CD4-positive, CD25-positive, alpha-beta regulatory T cell (primary cell): ENCODE measurements around the gene EFEMP1. TPM values are rescaled to one million over a fixed set of nuclear protein-coding genes. Genes with fewer than 3 reads are reported as not detected.

Experiments
- ATAC-seq, 2 donors: fragments of 150-1000 bp; cut with Tn5 transposase; one replicate each; pipeline ENCODE4 v1.10.0; 2021; ENCODE audit warnings: low read depth in 2 of 2, moderate number of reproducible peaks in 2 of 2, moderate library complexity in 1 of 2
- DNase-seq, 3 donors: peaks; one replicate each; pipeline versions ENCODE4 v3.0.0 to v3.0.0-alpha.2; 2012 to 2022; ENCODE audit warnings: mixed read lengths in 1 of 3
- H3K27ac ChIP-seq: one replicate; pipeline ENCODE4 v1.7.0; 2013; ENCODE audit warnings: mild to moderate bottlenecking, low read length; ENCODE audit not compliant: insufficient read depth, poor library complexity, severe bottlenecking
- H3K27me3 ChIP-seq: one replicate; pipeline ENCODE4 v1.7.0; 2013; ENCODE audit warnings: low read length; ENCODE audit not compliant: control insufficient read depth, insufficient read depth
- H3K36me3 ChIP-seq: one replicate; pipeline ENCODE4 v1.7.0; 2013; ENCODE audit warnings: mild to moderate bottlenecking, low read length, moderate library complexity; ENCODE audit not compliant: control insufficient read depth, insufficient read depth
- H3K4me1 ChIP-seq: 2 replicates; pipeline ENCODE4 v1.7.0; 2013; ENCODE audit warnings: mild to moderate bottlenecking, low read length; ENCODE audit not compliant: insufficient read depth, control insufficient read depth, poor library complexity, severe bottlenecking
- H3K4me3 ChIP-seq: one replicate; pipeline ENCODE4 v1.7.0; 2013; ENCODE audit warnings: low read depth, mild to moderate bottlenecking, low read length, moderate library complexity
- H3K9me3 ChIP-seq, 2 experiments: 1 replicate in 1 of 2; 2 replicates in 1 of 2; pipeline ENCODE4 v1.7.0; 2013; ENCODE audit warnings: low read length in 2 of 2, mild to moderate bottlenecking in 1 of 2, moderate library complexity in 1 of 2; ENCODE audit not compliant: control insufficient read depth in 2 of 2
- H3K27ac Mint-ChIP-seq, 3 donors: one replicate each; pipeline ENCODE4 v1.8.0; 2020 to 2022; ENCODE audit warnings: mild to moderate bottlenecking in 3 of 3, mixed read lengths in 3 of 3, moderate library complexity in 2 of 3
- H3K27me3 Mint-ChIP-seq: one replicate; pipeline ENCODE4 v1.8.0; 2022; ENCODE audit warnings: mild to moderate bottlenecking, mixed read lengths
- H3K36me3 Mint-ChIP-seq: one replicate; pipeline ENCODE4 v1.8.0; 2020; ENCODE audit warnings: mixed read lengths
- H3K4me1 Mint-ChIP-seq, 4 donors: one replicate each; pipeline ENCODE4 v1.8.0; 2020 to 2022; ENCODE audit warnings: mixed read lengths in 4 of 4, mild to moderate bottlenecking in 1 of 4
- H3K4me3 Mint-ChIP-seq, 4 donors: one replicate each; pipeline ENCODE4 v1.8.0; 2020 to 2022; ENCODE audit warnings: mild to moderate bottlenecking in 4 of 4, mixed read lengths in 4 of 4, moderate library complexity in 3 of 4
- H3K9me3 Mint-ChIP-seq, 7 donors: one replicate each; pipeline ENCODE4 v1.8.0; 2020 to 2022; ENCODE audit warnings: mixed read lengths in 7 of 7, mild to moderate bottlenecking in 3 of 7, moderate library complexity in 2 of 7
- polyA plus RNA-seq, 4 donors: library from polyadenylated mRNA; unstranded; fragments of 300-500 nt; fragmentation: Illumina TruSeq; gene quantifications; one replicate each; pipeline ENCODE4 v1.2.3, GENCODE V29; 2021
- total RNA-seq: library from RNA; stranded (reverse); gene quantifications from one replicate; pipeline ENCODE4 v1.2.3, GENCODE V29; 2022

Gene EFEMP1
- total and polyA plus RNA-seq, 5 donors from 2014 or later = not detected

- H3K9me3 Mint-ChIP-seq = peaks cover 0 to 2% (median 0%) of the 10 kb centered on the region in 7 donors
- H3K36me3 Mint-ChIP-seq = no peaks in the 10 kb centered on the region
- peaks cover 6% of the 10 kb centered on the region for H3K27me3 Mint-ChIP-seq
- H3K27ac ChIP-seq = no peak overlapping the region
- ATAC-seq (peak in 1 of 2 donors; percentile 31), DNase-seq (no peak)
- no peak overlapping the region for H3K4me3 Mint-ChIP-seq
- H3K4me1 Mint-ChIP-seq = no peaks in the 10 kb centered on the region
- no peak overlapping the region for H3K27ac Mint-ChIP-seq
- no peaks in the 10 kb centered on the region for H3K9me3 ChIP-seq
- H3K4me1 ChIP-seq = no peaks in the 10 kb centered on the region
- no peaks in the 10 kb centered on the region for H3K27me3 ChIP-seq
- no peak overlapping the region for H3K4me3 ChIP-seq
- H3K36me3 ChIP-seq = no peaks in the 10 kb centered on the region
Measured at GRCh38 chr2:55871637-55872036, 51.9 kb downstream of the EFEMP1 start.

DNA sequence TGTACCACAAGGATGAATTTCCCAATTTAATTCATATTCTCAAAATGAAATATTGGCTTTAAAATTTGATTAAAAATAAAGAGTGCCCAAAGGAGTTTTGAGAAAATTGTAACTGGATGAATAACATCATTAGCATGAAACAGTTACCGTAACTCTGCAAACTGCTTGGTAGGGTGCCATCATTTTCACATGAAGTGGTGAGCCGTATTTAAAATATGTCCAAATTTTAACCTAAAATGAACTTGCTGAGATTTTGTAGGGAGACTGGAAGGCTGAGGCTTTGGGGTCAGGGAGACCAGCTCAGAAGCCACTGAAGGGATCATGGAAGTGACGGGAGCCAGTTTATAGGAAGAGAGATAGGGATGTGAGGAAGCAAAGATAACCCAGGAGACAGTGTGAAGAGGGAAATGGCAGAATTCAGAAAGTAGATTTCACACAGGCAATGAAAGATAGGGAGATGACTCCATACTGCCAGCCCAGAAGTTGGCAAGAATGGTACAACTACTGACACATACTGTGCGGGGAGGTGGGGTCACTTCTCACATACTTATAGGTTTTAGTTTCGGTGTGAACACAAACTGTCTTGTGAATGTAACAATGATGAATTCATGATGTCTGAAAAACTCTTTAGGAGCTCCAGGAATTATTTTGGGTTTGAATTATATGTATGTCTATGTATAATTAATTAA lies 53.8 kb downstream of the EFEMP1 start:
- H3K4me1 Mint-ChIP-seq = no peaks in the 10 kb centered on the region
- ATAC-seq = no peak
- H3K4me3 ChIP-seq = no peak overlapping the region
- H3K36me3 ChIP-seq = no peaks in the 10 kb centered on the region
- peaks cover 0 to 2% (median 0%) of the 10 kb centered on the region in 7 donors for H3K9me3 Mint-ChIP-seq
- H3K27ac ChIP-seq = no peak overlapping the region
- H3K27me3 Mint-ChIP-seq = peaks cover 6% of the 10 kb centered on the region
- no peak for DNase-seq
- no peaks in the 10 kb centered on the region for H3K9me3 ChIP-seq
- H3K27me3 ChIP-seq = no peaks in the 10 kb centered on the region
- no peaks in the 10 kb centered on the region for H3K4me1 ChIP-seq
- no peaks in the 10 kb centered on the region for H3K36me3 Mint-ChIP-seq
- H3K4me3 Mint-ChIP-seq = no peak overlapping the region
- H3K27ac Mint-ChIP-seq = no peak overlapping the region

DNA sequence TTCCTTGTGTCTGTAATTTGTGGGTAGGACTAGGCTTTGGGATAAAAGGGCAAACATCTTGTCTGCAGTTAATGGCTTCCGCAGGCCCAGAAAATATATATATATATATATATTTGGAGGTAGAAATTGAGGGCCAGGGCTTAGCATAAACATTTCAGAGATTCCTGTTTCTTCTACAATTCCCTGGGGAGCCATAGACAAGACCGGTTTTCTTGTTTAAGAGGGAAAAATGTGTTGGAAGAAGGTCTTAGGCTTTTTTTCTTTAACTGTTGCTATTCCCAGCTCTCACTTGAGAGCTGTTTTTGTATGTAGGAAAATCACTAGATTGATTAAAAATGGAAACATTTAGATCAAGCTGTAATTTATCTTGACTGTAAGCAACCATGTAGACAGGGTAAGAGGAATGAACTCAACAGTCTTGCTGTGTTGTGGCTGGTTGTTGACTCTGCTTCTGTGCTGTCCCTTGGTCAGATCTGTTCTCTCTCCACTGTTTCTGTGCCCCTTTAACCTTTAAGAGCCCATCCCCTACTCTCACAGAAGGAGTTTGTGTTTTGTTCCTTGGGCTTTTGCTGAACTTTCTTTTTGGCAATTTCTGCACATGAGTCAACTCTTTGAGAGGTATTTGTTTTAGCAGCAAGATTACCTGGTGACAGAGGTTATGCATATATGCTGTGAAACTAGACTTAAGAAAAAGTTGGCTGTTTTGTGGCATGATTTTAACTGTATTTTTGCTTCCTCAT lies 58.3 kb downstream of the EFEMP1 start:
- Histone ChIP-seq H3K4me1 (no peaks in the 10 kb centered on the region), H3K9me3 (no peaks in the 10 kb centered on the region), H3K27ac (no peak overlapping the region), H3K4me3 (no peak overlapping the region), H3K36me3 (no peaks in the 10 kb centered on the region), H3K27me3 (no peaks in the 10 kb centered on the region)
- peaks cover 0 to 2% (median 0%) of the 10 kb centered on the region in 7 donors for H3K9me3 Mint-ChIP-seq
- no peak overlapping the region for H3K27ac Mint-ChIP-seq
- H3K36me3 Mint-ChIP-seq = no peaks in the 10 kb centered on the region
- DNase-seq = no peak
- H3K4me1 Mint-ChIP-seq = no peaks in the 10 kb centered on the region
- ATAC-seq = no peak
- H3K27me3 Mint-ChIP-seq = peaks cover 4% of the 10 kb centered on the region
- no peak overlapping the region for H3K4me3 Mint-ChIP-seq

- Mint-ChIP-seq H3K4me3 (no peak overlapping the region), H3K27ac (no peak overlapping the region), H3K4me1 (no peaks in the 10 kb centered on the region), H3K27me3 (peaks cover 4% of the 10 kb centered on the region), H3K36me3 (no peaks in the 10 kb centered on the region), H3K9me3 (peaks cover 0 to 2% (median 0%) of the 10 kb centered on the region in 7 donors)
- H3K4me3 ChIP-seq = no peak overlapping the region
- no peaks in the 10 kb centered on the region for H3K4me1 ChIP-seq
- DNase-seq (no peak), ATAC-seq (no peak)
- H3K9me3 ChIP-seq = no peaks in the 10 kb centered on the region
- H3K36me3 ChIP-seq = no peaks in the 10 kb centered on the region
- H3K27me3 ChIP-seq = no peaks in the 10 kb centered on the region
- H3K27ac ChIP-seq = no peak overlapping the region
Measured at GRCh38 chr2:55864351-55865084, 59.1 kb downstream of the EFEMP1 start.

- Mint-ChIP-seq H3K27ac (no peak overlapping the region), H3K4me3 (no peak overlapping the region), H3K9me3 (peaks cover 0 to 4% (median 0%) of the 10 kb centered on the region in 7 donors), H3K4me1 (no peaks in the 10 kb centered on the region), H3K27me3 (peaks cover 4% of the 10 kb centered on the region), H3K36me3 (no peaks in the 10 kb centered on the region)
- Histone ChIP-seq H3K27ac (no peak overlapping the region), H3K9me3 (no peaks in the 10 kb centered on the region), H3K27me3 (no peaks in the 10 kb centered on the region), H3K36me3 (no peaks in the 10 kb centered on the region), H3K4me3 (no peak overlapping the region), H3K4me1 (no peaks in the 10 kb centered on the region)
- DNase-seq = no peak
- no peak for ATAC-seq
Measured at GRCh38 chr2:55862673-55863390, 60.8 kb downstream of the EFEMP1 start.

- no peaks in the 10 kb centered on the region for H3K9me3 ChIP-seq
- H3K27me3 Mint-ChIP-seq = peaks cover 4% of the 10 kb centered on the region
- peaks cover 0 to 4% (median 0%) of the 10 kb centered on the region in 7 donors for H3K9me3 Mint-ChIP-seq
- no peak overlapping the region for H3K4me3 Mint-ChIP-seq
- H3K27me3 ChIP-seq = no peaks in the 10 kb centered on the region
- no peaks in the 10 kb centered on the region for H3K36me3 Mint-ChIP-seq
- no peaks in the 10 kb centered on the region for H3K4me1 Mint-ChIP-seq
- no peak for DNase-seq
- no peaks in the 10 kb centered on the region for H3K4me1 ChIP-seq
- H3K27ac ChIP-seq = no peak overlapping the region
- no peak for ATAC-seq
- no peak overlapping the region for H3K4me3 ChIP-seq
- H3K27ac Mint-ChIP-seq = no peak overlapping the region
- H3K36me3 ChIP-seq = no peaks in the 10 kb centered on the region
Measured at GRCh38 chr2:55862246-55862645, 61.3 kb downstream of the EFEMP1 start.

GRCh38 chr2:55861733-55862132 lies 61.8 kb downstream of the EFEMP1 start:
- no peak for ATAC-seq
- Histone ChIP-seq H3K4me1 (no peaks in the 10 kb centered on the region), H3K9me3 (no peaks in the 10 kb centered on the region), H3K27ac (no peak overlapping the region), H3K27me3 (no peaks in the 10 kb centered on the region), H3K36me3 (no peaks in the 10 kb centered on the region), H3K4me3 (no peak overlapping the region)
- no peaks in the 10 kb centered on the region for H3K4me1 Mint-ChIP-seq
- peaks cover 4% of the 10 kb centered on the region for H3K27me3 Mint-ChIP-seq
- H3K36me3 Mint-ChIP-seq = no peaks in the 10 kb centered on the region
- H3K27ac Mint-ChIP-seq = no peak overlapping the region
- H3K9me3 Mint-ChIP-seq = peaks cover 0 to 4% (median 0%) of the 10 kb centered on the region in 7 donors
- no peak for DNase-seq
- H3K4me3 Mint-ChIP-seq = no peak overlapping the region
